Spleen (tissue), 11 donors: ENCODE data around the gene GINS2. TPM values are rescaled to one million over a fixed set of nuclear protein-coding genes. Genes with fewer than 3 reads are reported as not detected.

Experiments
- DNase-seq: peaks from one replicate; pipeline ENCODE4 v3.0.0-alpha.2; 2020
- H3K27ac ChIP-seq, 8 donors: fragments of 200-600 bp; sonication (generic) in 7 of 8; 1 replicate in 4 of 8; 2 replicates in 4 of 8; pipeline versions ENCODE4 v1.5.0 to v1.8.0; 2016 to 2021; ENCODE audit warnings: inconsistent platforms in 4 of 8, mild to moderate bottlenecking in 4 of 8, moderate library complexity in 1 of 8
- H3K27me3 ChIP-seq, 7 donors: fragments of 200-600 bp; sonication (generic) in 6 of 7; replicated peaks in 1 of 7; 1 replicate in 4 of 7; 2 replicates in 3 of 7; pipeline versions ENCODE4 v1.5.0 to v1.8.0; 2016 to 2021; ENCODE audit warnings: inconsistent platforms in 3 of 7, mild to moderate bottlenecking in 1 of 7
- H3K36me3 ChIP-seq, 6 donors: fragments of 200-600 bp; sonication (generic) in 5 of 6; 1 replicate in 4 of 6; 2 replicates in 2 of 6; pipeline versions ENCODE4 v1.5.0 to v1.8.0; 2016 to 2021; ENCODE audit warnings: inconsistent platforms in 2 of 6
- H3K4me1 ChIP-seq, 6 donors: fragments of 200-600 bp; sonication (generic) in 5 of 6; 1 replicate in 3 of 6; 2 replicates in 3 of 6; pipeline versions ENCODE4 v1.5.0 to v1.8.0; 2016 to 2021; ENCODE audit warnings: inconsistent platforms in 3 of 6
- H3K4me3 ChIP-seq, 8 donors: fragments of 200-600 bp; sonication (generic) in 7 of 8; 1 replicate in 4 of 8; 2 replicates in 4 of 8; pipeline versions ENCODE4 v1.5.0 to v1.8.0; 2016 to 2021; ENCODE audit warnings: inconsistent platforms in 4 of 8, mild to moderate bottlenecking in 4 of 8, moderate library complexity in 2 of 8
- H3K9me3 ChIP-seq, 8 donors: fragments of 200-600 bp; sonication (generic) in 7 of 8; 1 replicate in 4 of 8; 2 replicates in 4 of 8; pipeline versions ENCODE4 v1.5.0 to v1.8.0; 2016 to 2021; ENCODE audit warnings: inconsistent platforms in 4 of 8
- CTCF ChIP-seq, 11 experiments: fragments of 200-600 bp in 7 of 11; fragments of 450-650 bp in 4 of 11; sonication (generic) in 4 of 11; IDR thresholded peaks in 8 of 11; conservative IDR thresholded peaks in 3 of 11; 1 replicate in 7 of 11; 2 replicates in 4 of 11; pipeline versions ENCODE4 v1.4.0 to v1.8.0; 2016 to 2021; ENCODE audit warnings: antibody characterized with exemption in 11 of 11, inconsistent platforms in 4 of 11, mild to moderate bottlenecking in 1 of 11
- POLR2A ChIP-seq, 3 donors: fragments of 450-650 bp; IDR thresholded peaks; one replicate each; pipeline ENCODE4 v1.5.1; 2017; ENCODE audit warnings: antibody characterized with exemption in 3 of 3, mild to moderate bottlenecking in 1 of 3
- POLR2AphosphoS5 ChIP-seq, 3 donors: sonication (generic); formaldehyde crosslinking; IDR thresholded peaks; one replicate each; pipeline ENCODE4 v1.5.1; 2017; ENCODE audit warnings: antibody characterized with exemption in 3 of 3
- WGBS, 5 donors: extraction: QIAGEN DNeasy Blood & Tissue Kit in 3 of 5; methylation state at CpG; one replicate each; pipeline versions ENCODE4 v1.1.5 to v1.1.7; 2013 to 2018; 5-methylcytosine and 5-hydroxymethylcytosine counted together
- intact Hi-C: fragments of 100-400 bp; cut with DNase I; formaldehyde crosslinking; loops from one replicate; pipeline ENCODE4 v1.15.0; 2023; ENCODE audit warnings: low total_unique reads
- polyA plus RNA-seq, 3 donors: library from polyadenylated mRNA; stranded (reverse); fragments of 200-250 nt; gene quantifications; one replicate each; pipeline ENCODE4 v1.2.1, GENCODE V29; 2013
- total RNA-seq, 7 donors: library from RNA; depleted of rRNA in 3 of 7; stranded (reverse); fragments of >200 nt in 3 of 7; fragmentation: NEBNext Ultra II Directional in 4 of 7; extraction: Animal tissue kit (Norgen Biotek cat#: 25700) in 4 of 7; gene quantifications; one replicate each; pipeline versions ENCODE4 v1.1.0 to v1.2.1, GENCODE V29; 2016 to 2021
- donor health status: healthy with polysubstance abuse.
- donor health status: DM: no; HTN: no; CAD: no; lungs with moderate emphysema.
- donor health status: DM: no; HTN: no; CAD: no.
- donor health status: Bipolar disorder and iron deficiency.
- donor health status: healthy.
- donor health status: DM: no; HTN: no; CAD: no.
- donor health status: DM: yes; HTN: yes; CAD: no.

Gene GINS2
- total and polyA plus RNA-seq, 10 donors: 1.0 to 7.0 (median 2.3) TPM

GRCh38 chr16:85638695-85639409, 49.9 kb downstream of the GINS2 start:
- Histone ChIP-seq H3K36me3 (peaks cover 0 to 86% (median 10%) of the 10 kb centered on the region in 6 donors), H3K4me3 (no peak overlapping the region), H3K27me3 (no peaks in the 10 kb centered on the region), H3K9me3 (no peaks in the 10 kb centered on the region), H3K27ac (no peak overlapping the region), H3K4me1 (peaks cover 0 to 99% (median 27%) of the 10 kb centered on the region in 6 donors)
- TF ChIP-seq POLR2AphosphoS5 (IDR thresholded peaks at IDR 0.05) (no peak), CTCF (IDR thresholded peaks at IDR 0.05 in 8 of 11, conservative IDR thresholded peaks at IDR 0.05 in 3 of 11) (no peak), POLR2A (IDR thresholded peaks at IDR 0.05) (no peak)
- DNase-seq: no peak
- WGBS, 5 donors: 81 to 89% (median 87%) methylated on average over 20 to 26 of the region's 26 CpGs
- intact Hi-C loops: no loop called here

GRCh38 chr16:85637808-85638647, 50.7 kb downstream of the GINS2 start:
- peaks cover 0 to 99% (median 23%) of the 10 kb centered on the region in 6 donors for H3K4me1 ChIP-seq
- H3K27ac ChIP-seq: no peak overlapping the region
- no peaks in the 10 kb centered on the region for H3K9me3 ChIP-seq
- peaks cover 0 to 93% (median 13%) of the 10 kb centered on the region in 6 donors for H3K36me3 ChIP-seq
- H3K27me3 ChIP-seq: no peaks in the 10 kb centered on the region
- intact Hi-C loops: no loop called here
- H3K4me3 ChIP-seq: no peak overlapping the region
- TF ChIP-seq CTCF (IDR thresholded peaks at IDR 0.05 in 8 of 11, conservative IDR thresholded peaks at IDR 0.05 in 3 of 11): no peak
- no peak for TF ChIP-seq POLR2A (IDR thresholded peaks at IDR 0.05)
- TF ChIP-seq POLR2AphosphoS5 (IDR thresholded peaks at IDR 0.05): no peak
- WGBS, 5 donors: 86 to 92% (median 89%) methylated on average over 32 to 37 of the region's 37 CpGs
- DNase-seq: no peak

- no peak for DNase-seq
- intact Hi-C loops: no loop called here
- Histone ChIP-seq H3K27me3 (no peaks in the 10 kb centered on the region), H3K4me3 (no peak overlapping the region), H3K27ac (no peak overlapping the region), H3K36me3 (peaks cover 0 to 88% (median 13%) of the 10 kb centered on the region in 6 donors), H3K4me1 (peaks cover 0 to 99% (median 19%) of the 10 kb centered on the region in 6 donors), H3K9me3 (no peaks in the 10 kb centered on the region)
- 88 to 94% (median 90%) methylated on average over 22 to 36 of the region's 36 CpGs for WGBS, 5 donors
- TF ChIP-seq POLR2AphosphoS5 (IDR thresholded peaks at IDR 0.05): no peak
- no peak for TF ChIP-seq POLR2A (IDR thresholded peaks at IDR 0.05)
- TF ChIP-seq CTCF (IDR thresholded peaks at IDR 0.05 in 8 of 11, conservative IDR thresholded peaks at IDR 0.05 in 3 of 11): no peak
Measured at GRCh38 chr16:85637061-85637807, 51.5 kb downstream of the GINS2 start.
